ENCODE results near the gene GPR18. TPM values are rescaled to one million over a fixed set of nuclear protein-coding genes. Genes with fewer than 3 reads are reported as not detected.

GPR18 gene
- total RNA-seq, 1 donor from 2014 or later = 0.59 TPM

GRCh38 chr13:99287551-99287950 lies 29.4 kb upstream of the GPR18 start:
- no peaks in the 10 kb centered on the region for H3K36me3 ChIP-seq (ENCODE audit: insufficient read depth, low read length)
- H3K27me3 Mint-ChIP-seq (ENCODE audit: low read depth, unreplicated experiment) = no peaks in the 10 kb centered on the region
- H3K9me3 Mint-ChIP-seq (ENCODE audit: unreplicated experiment) = no peaks in the 10 kb centered on the region
- no peaks in the 10 kb centered on the region for H3K9me3 ChIP-seq (ENCODE audit: insufficient read depth, low read depth, low read length)
- no peak overlapping the region for H3K9ac ChIP-seq (ENCODE audit: low read length)
- H3K4me3 Mint-ChIP-seq (ENCODE audit: unreplicated experiment) = no peak overlapping the region
- TF ChIP-seq CTCF (IDR thresholded peaks at IDR 0.05; ENCODE audit: insufficient read depth, low read depth, low read length) (no peak), EZH2 (IDR thresholded peaks at IDR 0.05; ENCODE audit: insufficient read depth, low read length) (no peak)
- DNase-seq (ENCODE audit: low read depth) = no peak
- H4K20me1 ChIP-seq (ENCODE audit: insufficient read depth, low read length) = no peaks in the 10 kb centered on the region
- H3K79me2 ChIP-seq (ENCODE audit: insufficient read depth, low read length) = peaks cover 3% of the 10 kb centered on the region
- peaks cover 6% of the 10 kb centered on the region for H3K36me3 Mint-ChIP-seq (ENCODE audit: low read depth, unreplicated experiment)
- no peaks in the 10 kb centered on the region for H3K4me1 ChIP-seq (ENCODE audit: insufficient read depth, low read length)
- H3K4me2 ChIP-seq (ENCODE audit: low read length) = no peak overlapping the region
- no peak for FAIRE-seq
- peaks cover 11% of the 10 kb centered on the region for H3K4me1 Mint-ChIP-seq (ENCODE audit: low read depth, unreplicated experiment)
- H3K4me3 ChIP-seq (ENCODE audit: insufficient read depth, low read depth, low read length) = no peak overlapping the region
- no peak overlapping the region for H3K27ac Mint-ChIP-seq (ENCODE audit: unreplicated experiment)
- no peaks in the 10 kb centered on the region for H3K27me3 ChIP-seq (ENCODE audit: insufficient read depth, low read length)
- H3K27ac ChIP-seq (ENCODE audit: low read depth, low read length) = no peak overlapping the region
- H2AFZ ChIP-seq (ENCODE audit: low read depth, low read length) = no peak overlapping the region

GRCh38 chr13:99285432-99286182 lies 27.4 kb upstream of the GPR18 start:
- no peaks in the 10 kb centered on the region for H3K4me1 ChIP-seq (ENCODE audit: insufficient read depth, low read length)
- H4K20me1 ChIP-seq (ENCODE audit: insufficient read depth, low read length) = peaks cover 3% of the 10 kb centered on the region
- no peak for DNase-seq (ENCODE audit: low read depth)
- no peak overlapping the region for H3K27ac ChIP-seq (ENCODE audit: low read depth, low read length)
- no peak overlapping the region for H3K27ac Mint-ChIP-seq (ENCODE audit: unreplicated experiment)
- H3K4me3 Mint-ChIP-seq (ENCODE audit: unreplicated experiment) = no peak overlapping the region
- no peak overlapping the region for H3K9ac ChIP-seq (ENCODE audit: low read length)
- H3K27me3 Mint-ChIP-seq (ENCODE audit: low read depth, unreplicated experiment) = no peaks in the 10 kb centered on the region
- peaks cover 3% of the 10 kb centered on the region for H3K79me2 ChIP-seq (ENCODE audit: insufficient read depth, low read length)
- no peak overlapping the region for H3K4me3 ChIP-seq (ENCODE audit: insufficient read depth, low read depth, low read length)
- FAIRE-seq = no peak
- TF ChIP-seq CTCF (IDR thresholded peaks at IDR 0.05; ENCODE audit: insufficient read depth, low read depth, low read length) (no peak), EZH2 (IDR thresholded peaks at IDR 0.05; ENCODE audit: insufficient read depth, low read length) (no peak)
- no peak overlapping the region for H2AFZ ChIP-seq (ENCODE audit: low read depth, low read length)
- H3K4me2 ChIP-seq (ENCODE audit: low read length) = no peak overlapping the region
- H3K36me3 Mint-ChIP-seq (ENCODE audit: low read depth, unreplicated experiment) = peaks cover 3% of the 10 kb centered on the region
- no peaks in the 10 kb centered on the region for H3K36me3 ChIP-seq (ENCODE audit: insufficient read depth, low read length)
- no peaks in the 10 kb centered on the region for H3K9me3 ChIP-seq (ENCODE audit: insufficient read depth, low read depth, low read length)
- H3K4me1 Mint-ChIP-seq (ENCODE audit: low read depth, unreplicated experiment) = peaks cover 18% of the 10 kb centered on the region
- no peaks in the 10 kb centered on the region for H3K9me3 Mint-ChIP-seq (ENCODE audit: unreplicated experiment)
- no peaks in the 10 kb centered on the region for H3K27me3 ChIP-seq (ENCODE audit: insufficient read depth, low read length)

All from astrocyte (in vitro differentiated cells and primary cell).